SH-SY5Y (cell line): ENCODE measurements around the gene FAM89B.

Experiments used
- GATA2 ChIP-seq: IDR thresholded peaks from 2 replicates; pipeline ENCODE4 v1.6.1; 2011; ENCODE audit warnings: mild to moderate bottlenecking, low read depth, low read length
- GATA3 ChIP-seq: IDR thresholded peaks from 2 replicates; pipeline ENCODE4 v1.6.1; 2011; ENCODE audit warnings: low read depth, mild to moderate bottlenecking, low read length, moderate library complexity

FAM89B gene

GRCh38 chr11:65551572-65552387 lies 20.6 kb upstream of the FAM89B start:
- TF ChIP-seq GATA3 (no peak), GATA2 (no peak)

- TF ChIP-seq GATA3 (no peak), GATA2 (no peak)
Observed at GRCh38 chr11:65552388-65552951, 19.9 kb upstream of the FAM89B start.

GRCh38 chr11:65553301-65554001 lies 18.9 kb upstream of the FAM89B start:
- TF ChIP-seq GATA3: no peak
- TF ChIP-seq GATA2: no peak

GRCh38 chr11:65554057-65554818 lies 18.1 kb upstream of the FAM89B start:
- TF ChIP-seq GATA2 (no peak), GATA3 (no peak)

- TF ChIP-seq GATA2: no peak
- TF ChIP-seq GATA3: no peak
Observed at GRCh38 chr11:65554842-65555430, 17.4 kb upstream of the FAM89B start.

GRCh38 chr11:65555693-65556231 lies 16.6 kb upstream of the FAM89B start:
- TF ChIP-seq GATA2: no peak
- TF ChIP-seq GATA3: no peak

GRCh38 chr11:65556470-65557279 lies 15.7 kb upstream of the FAM89B start:
- TF ChIP-seq GATA2 (no peak), GATA3 (no peak)

GRCh38 chr11:65557280-65558001 lies 14.9 kb upstream of the FAM89B start:
- TF ChIP-seq GATA2 (no peak), GATA3 (no peak)

- TF ChIP-seq GATA2 (no peak), GATA3 (no peak)
Observed at GRCh38 chr11:65558002-65558929, 14.1 kb upstream of the FAM89B start, which contains the start of gene LTBP3. TSS of gene LTBP3 (minus strand) at chr11:65558359. CDS start at chr11:65557959, 400 bp downstream.

- TF ChIP-seq GATA3 (no peak), GATA2 (no peak)
Observed at GRCh38 chr11:65558930-65559509, 13.3 kb upstream of the FAM89B start.

- TF ChIP-seq GATA2 (no peak), GATA3 (no peak)
Observed at GRCh38 chr11:65559535-65559934, 12.8 kb upstream of the FAM89B start.
